CD14-positive monocyte (primary cell): ENCODE data around the gene ALDH1B1. TPM values are rescaled to one million over a fixed set of nuclear protein-coding genes. Genes with fewer than 3 reads are reported as not detected.
A peak's percentile ranks its signal among the peaks of the same experiment; 100 is the strongest.

Experiments
- DNase-seq, 3 donors: peaks; one replicate each; pipeline ENCODE4 v3.0.0-alpha.2; 2011 to 2022
- H2AFZ ChIP-seq: 2 replicates; pipeline ENCODE4 v1.6.0; 2012; ENCODE audit warnings: mild to moderate bottlenecking, low read depth, low read length, inconsistent platforms; ENCODE audit not compliant: insufficient read depth, poor library complexity, severe bottlenecking
- H3K27ac ChIP-seq, 2 donors: 1 replicate in 1 of 2; 2 replicates in 1 of 2; pipeline ENCODE4 v1.5.1; 2012 to 2013; ENCODE audit warnings: low read length in 2 of 2, control low read depth in 1 of 2, inconsistent platforms in 1 of 2, low read depth in 1 of 2, mild to moderate bottlenecking in 1 of 2
- H3K27me3 ChIP-seq, 2 donors: one replicate each; pipeline versions ENCODE4 v1.6.0 to v1.6.1; 2011 to 2013; ENCODE audit warnings: low read length in 2 of 2; ENCODE audit not compliant: control insufficient read depth in 2 of 2, insufficient read depth in 2 of 2
- H3K36me3 ChIP-seq, 2 donors: replicated peaks in 1 of 2; 1 replicate in 1 of 2; 2 replicates in 1 of 2; pipeline versions ENCODE4 v1.5.1 to v1.6.1; 2012 to 2013; ENCODE audit warnings: low read length in 2 of 2, control low read depth in 1 of 2, inconsistent platforms in 1 of 2, mild to moderate bottlenecking in 1 of 2; ENCODE audit not compliant: insufficient read depth in 2 of 2, control insufficient read depth in 1 of 2
- H3K4me1 ChIP-seq, 2 donors: 1 replicate in 1 of 2; 2 replicates in 1 of 2; pipeline versions ENCODE4 v1.5.1 to v1.6.1; 2012 to 2013; ENCODE audit warnings: low read length in 2 of 2, control low read depth in 1 of 2, inconsistent platforms in 1 of 2, mild to moderate bottlenecking in 1 of 2, moderate library complexity in 1 of 2; ENCODE audit not compliant: insufficient read depth in 2 of 2, control insufficient read depth in 1 of 2
- H3K4me2 ChIP-seq: replicated peaks from 2 replicates; pipeline ENCODE3; 2012; ENCODE audit warnings: low read length, moderate library complexity, mild to moderate bottlenecking; ENCODE audit not compliant: poor library complexity, severe bottlenecking; ENCODE audit errors: extremely low read depth
- H3K4me3 ChIP-seq, 3 experiments: fragments of 200-600 bp in 1 of 3; sonication (generic) in 1 of 3; replicated peaks in 1 of 3; 1 replicate in 2 of 3; 2 replicates in 1 of 3; pipeline ENCODE4 v1.5.1; 2011 to 2013; ENCODE audit warnings: low read length in 3 of 3, mild to moderate bottlenecking in 3 of 3, control low read depth in 2 of 3, low read depth in 2 of 3, inconsistent platforms in 1 of 3, moderate library complexity in 1 of 3
- H3K79me2 ChIP-seq: 2 replicates; pipeline ENCODE4 v1.6.0; 2012; ENCODE audit warnings: mild to moderate bottlenecking, control low read depth, inconsistent platforms, low read length, moderate library complexity; ENCODE audit not compliant: insufficient read depth
- H3K9ac ChIP-seq: 2 replicates; pipeline ENCODE4 v1.6.0; 2017; ENCODE audit warnings: low read length, mild to moderate bottlenecking; ENCODE audit not compliant: insufficient read depth, poor library complexity, severe bottlenecking
- H3K9me3 ChIP-seq, 2 donors: replicated peaks in 1 of 2; 1 replicate in 1 of 2; 2 replicates in 1 of 2; pipeline versions ENCODE4 v1.5.1 to v1.6.1; 2012 to 2013; ENCODE audit warnings: low read length in 2 of 2, control low read depth in 1 of 2; ENCODE audit not compliant: control insufficient read depth in 1 of 2, insufficient read depth in 1 of 2
- H4K20me1 ChIP-seq: 2 replicates; pipeline ENCODE4 v1.6.0; 2012; ENCODE audit warnings: mild to moderate bottlenecking, low read length, control low read depth, moderate library complexity; ENCODE audit not compliant: insufficient read depth
- H3K27ac Mint-ChIP-seq, 7 donors: one replicate each; pipeline ENCODE4 v1.8.0; 2020; ENCODE audit warnings: mild to moderate bottlenecking in 7 of 7, mixed read lengths in 7 of 7, moderate library complexity in 6 of 7, inconsistent platforms in 2 of 7
- H3K27me3 Mint-ChIP-seq, 3 donors: one replicate each; pipeline ENCODE4 v1.8.0; 2021 to 2022; ENCODE audit warnings: low read depth in 3 of 3, mild to moderate bottlenecking in 3 of 3, mixed read lengths in 3 of 3, moderate library complexity in 3 of 3, inconsistent platforms in 1 of 3
- H3K36me3 Mint-ChIP-seq, 2 donors: one replicate each; pipeline ENCODE4 v1.8.0; 2020; ENCODE audit warnings: mixed read lengths in 2 of 2, inconsistent platforms in 1 of 2, mild to moderate bottlenecking in 1 of 2
- H3K4me1 Mint-ChIP-seq: one replicate; pipeline ENCODE4 v1.8.0; 2020; ENCODE audit warnings: mild to moderate bottlenecking, mixed read lengths
- H3K4me3 Mint-ChIP-seq, 2 donors: one replicate each; pipeline ENCODE4 v1.8.0; 2020; ENCODE audit warnings: mild to moderate bottlenecking in 2 of 2, mixed read lengths in 2 of 2, moderate library complexity in 1 of 2
- H3K9me3 Mint-ChIP-seq, 7 donors: one replicate each; pipeline ENCODE4 v1.8.0; 2020 to 2022; ENCODE audit warnings: mixed read lengths in 7 of 7, mild to moderate bottlenecking in 6 of 7, moderate library complexity in 6 of 7, inconsistent platforms in 2 of 7
- CTCF ChIP-seq: fragments of 200-600 bp; IDR thresholded peaks from one replicate; pipeline ENCODE4 v1.8.0; 2022; ENCODE audit warnings: antibody characterized with exemption, mild to moderate bottlenecking
- WGBS: methylation state at CpG from one replicate; pipeline ENCODE4 v1.1.5; 2013; ENCODE audit warnings: missing lambda C conversion rate; ENCODE audit not compliant: insufficient coverage; 5-methylcytosine and 5-hydroxymethylcytosine counted together
- intact Hi-C, 2 donors: fragments of 100-400 bp; cut with micrococcal nuclease; formaldehyde crosslinking; loops; one replicate each; pipeline versions ENCODE4 v1.15.0 to v1.15.1; 2023
- polyA plus RNA-seq, 3 donors: library from polyadenylated mRNA; depleted of rRNA in 1 of 3; unstranded in 2 of 3; stranded (reverse) in 1 of 3; fragments of 300-500 nt in 2 of 3; fragments of >200 nt in 1 of 3; fragmentation: Illumina TruSeq in 2 of 3; gene quantifications; 1 replicate in 2 of 3; 2 replicates in 1 of 3; pipeline ENCODE4 v1.2.3, GENCODE V29; 2012 to 2021

The ALDH1B1 gene
- polyA plus RNA-seq, 3 donors, result 1.00 to 4.5 (median 3.8) TPM

- Histone ChIP-seq H3K79me2 (no peaks in the 10 kb centered on the region), H3K9ac (no peak overlapping the region), H3K9me3 (no peaks in the 10 kb centered on the region), H3K4me3 (no peak overlapping the region), H3K4me1 (peaks cover 4 to 5% of the 10 kb centered on the region in 2 donors), H4K20me1 (no peaks in the 10 kb centered on the region), H3K4me2 (no peak overlapping the region), H3K27ac (no peak overlapping the region), H3K27me3 (no peaks in the 10 kb centered on the region), H3K36me3 (peaks cover 0 to 8% of the 10 kb centered on the region in 2 donors), H2AFZ (no peak overlapping the region)
- DNase-seq, result no peak
- H3K27ac Mint-ChIP-seq, result peak overlapping the region in 1 of 7 donors; percentile 37
- WGBS, result 100% methylated on average over 1 of the region's 6 CpGs
- peaks cover 4 to 11% (median 8%) of the 10 kb centered on the region in 3 donors for H3K27me3 Mint-ChIP-seq
- no peaks in the 10 kb centered on the region for H3K9me3 Mint-ChIP-seq
- TF ChIP-seq CTCF, result no peak
- intact Hi-C loops, result loop anchor here (5.0 to 10.0 kb wide), 2 partner anchors 487 to 655 kb away; no protein-coding TSS in a partner anchor
- no peak overlapping the region for H3K4me3 Mint-ChIP-seq
- H3K4me1 Mint-ChIP-seq, result peaks cover 8% of the 10 kb centered on the region
- H3K36me3 Mint-ChIP-seq, result peaks cover 4 to 8% of the 10 kb centered on the region in 2 donors
Measured at GRCh38 chr9:38401994-38402393, 9.5 kb downstream of the ALDH1B1 start.

- peaks cover 6 to 11% (median 8%) of the 10 kb centered on the region in 3 donors for H3K27me3 Mint-ChIP-seq
- no peaks in the 10 kb centered on the region for H3K9me3 ChIP-seq
- H3K4me3 Mint-ChIP-seq, result no peak overlapping the region
- intact Hi-C loops, result loop anchor here (5.0 to 10.0 kb wide), 2 partner anchors 490 to 657 kb away; no protein-coding TSS in a partner anchor
- no peak for DNase-seq
- H3K79me2 ChIP-seq, result no peaks in the 10 kb centered on the region
- no peak for TF ChIP-seq CTCF
- no peak overlapping the region for H3K27ac Mint-ChIP-seq
- no peaks in the 10 kb centered on the region for H3K36me3 ChIP-seq
- H3K27ac ChIP-seq, result no peak overlapping the region
- H3K4me1 Mint-ChIP-seq, result peaks cover 8% of the 10 kb centered on the region
- 67% methylated on average over 6 of the region's 6 CpGs for WGBS
- H3K4me2 ChIP-seq, result no peak overlapping the region
- H3K36me3 Mint-ChIP-seq, result no peaks in the 10 kb centered on the region
- no peak overlapping the region for H2AFZ ChIP-seq
- no peaks in the 10 kb centered on the region for H4K20me1 ChIP-seq
- H3K9ac ChIP-seq, result no peak overlapping the region
- no peaks in the 10 kb centered on the region for H3K27me3 ChIP-seq
- no peak overlapping the region for H3K4me3 ChIP-seq
- H3K9me3 Mint-ChIP-seq, result no peaks in the 10 kb centered on the region
- H3K4me1 ChIP-seq, result peaks cover 4 to 5% of the 10 kb centered on the region in 2 donors
Measured at GRCh38 chr9:38404314-38404713, 11.8 kb downstream of the ALDH1B1 start.
